HG02642 (cell line): ENCODE data around the gene FLRT2.

Source experiments
- ATAC-seq: cut with Tn5 transposase; IDR thresholded peaks from one replicate; pipeline ENCODE4 v1.9.1; 2021; ENCODE audit warnings: mild to moderate bottlenecking; ENCODE audit not compliant: unreplicated experiment, poor library complexity

FLRT2 gene

DNA sequence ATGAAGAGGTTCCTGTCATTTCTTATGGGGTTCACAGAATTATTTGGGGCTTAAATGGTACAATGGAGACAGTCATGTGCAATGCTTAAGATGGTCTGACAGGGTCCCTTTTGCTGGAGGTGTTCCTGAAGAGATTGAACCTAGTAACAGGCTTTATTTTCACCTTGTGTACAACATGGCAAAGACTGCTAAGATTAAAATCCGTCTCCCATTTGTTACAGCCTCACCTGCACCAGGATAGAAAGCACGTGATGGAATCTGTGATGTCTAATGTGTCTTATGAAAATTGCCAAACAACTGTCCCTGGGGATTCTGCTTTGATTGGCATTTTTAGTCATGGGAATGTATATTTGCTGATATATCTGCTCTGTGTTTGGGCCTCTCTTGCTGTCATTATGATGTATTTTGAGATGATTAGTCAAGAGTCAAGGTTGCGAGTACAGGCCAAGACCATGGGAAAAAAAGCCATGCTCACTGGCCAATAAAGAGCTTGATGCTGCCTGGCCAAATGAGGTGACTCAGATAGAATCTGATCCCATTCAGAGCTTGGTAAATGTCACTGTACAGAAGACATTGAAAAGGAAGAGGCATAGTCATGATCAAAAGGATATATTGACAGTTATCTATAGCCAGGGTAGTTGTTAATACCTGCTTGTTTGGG lies 96.1 kb downstream of the FLRT2 start:
- no peak for ATAC-seq

DNA sequence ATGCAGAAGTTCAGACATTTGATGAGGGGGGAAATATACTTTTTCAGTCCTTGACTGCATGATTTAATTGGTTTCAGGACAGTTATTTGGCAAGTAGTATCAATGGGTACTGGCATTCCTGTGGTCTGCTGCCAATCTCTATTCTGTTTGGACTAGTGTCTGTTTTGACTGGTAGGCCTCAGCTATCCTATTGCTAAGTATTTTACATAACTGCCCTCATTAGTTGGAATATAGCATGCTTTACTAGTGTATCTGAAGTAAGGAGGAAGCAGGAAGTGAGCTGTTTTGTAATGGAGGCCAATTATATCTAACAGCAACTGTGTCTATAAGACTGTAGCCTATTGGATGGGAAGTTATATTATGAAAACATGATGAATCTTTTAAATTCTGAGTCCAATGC lies 104.3 kb downstream of the FLRT2 start:
- no peak for ATAC-seq

DNA sequence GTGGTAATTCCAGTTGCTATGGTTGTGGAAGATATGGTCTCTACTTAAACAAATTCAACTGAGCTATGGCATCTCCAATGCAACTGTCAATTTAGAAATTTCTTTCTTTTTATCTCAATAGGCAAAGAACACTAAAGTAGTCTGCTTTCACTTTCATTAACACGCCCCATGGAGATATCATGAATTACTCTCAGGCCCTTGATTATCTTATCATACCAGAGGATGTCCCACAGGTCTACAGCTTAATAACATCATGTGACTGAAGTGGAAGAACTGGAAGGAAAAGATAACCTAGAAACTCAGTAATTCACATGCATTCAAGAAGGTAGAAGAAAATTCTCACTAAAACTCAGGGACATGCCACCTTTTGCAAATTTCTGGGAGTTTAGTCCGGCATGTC lies 114.3 kb downstream of the FLRT2 start:
- no peak for ATAC-seq

DNA sequence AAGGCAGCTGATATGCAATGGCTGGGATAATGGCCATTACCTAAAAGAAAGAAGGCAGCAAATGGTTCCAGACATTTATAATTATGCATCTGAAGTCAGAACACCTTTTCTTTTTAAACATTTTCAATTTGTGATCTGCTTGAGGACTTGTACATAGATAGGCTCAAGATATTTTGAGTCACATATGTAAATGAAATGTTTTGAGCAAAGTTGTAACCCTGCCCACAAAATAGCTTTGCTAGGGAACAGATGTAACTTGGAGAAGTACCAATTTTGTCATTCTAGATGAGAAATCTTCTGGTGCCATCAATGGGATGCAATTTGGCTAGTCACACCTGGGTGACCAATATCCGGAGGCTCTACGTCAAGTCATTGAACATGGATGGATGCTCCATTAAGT lies 123.1 kb downstream of the FLRT2 start:
- no peak for ATAC-seq

DNA sequence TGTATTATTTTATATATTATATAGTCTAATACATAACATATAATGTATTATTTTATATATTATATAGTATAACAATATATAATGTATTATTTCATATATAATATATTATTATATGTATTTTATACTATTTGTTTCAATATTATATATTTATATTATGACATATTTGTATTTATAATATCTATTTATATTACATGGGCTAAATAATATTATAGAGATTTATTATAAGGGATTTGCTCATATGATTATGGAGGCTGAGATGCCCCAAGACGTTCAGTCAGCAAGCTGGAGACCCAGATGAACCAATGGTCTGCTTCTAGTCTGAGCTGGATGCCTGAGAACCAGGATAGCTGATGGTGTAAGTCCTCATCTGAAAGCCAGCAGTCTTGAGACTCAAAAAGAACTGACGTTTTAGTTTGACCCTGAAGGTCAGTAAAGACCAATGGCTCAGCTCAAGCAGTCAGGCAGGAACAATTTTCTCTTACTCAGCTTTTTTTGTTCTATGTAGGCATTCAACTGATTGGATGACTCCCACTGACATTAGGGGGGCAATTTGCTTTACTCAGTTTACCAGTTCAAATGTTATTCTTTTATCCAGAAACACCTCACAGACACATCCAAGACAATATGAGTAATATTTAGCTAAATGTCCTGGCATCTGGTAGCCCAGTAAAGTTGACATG lies 130.4 kb downstream of the FLRT2 start:
- no peak for ATAC-seq

DNA sequence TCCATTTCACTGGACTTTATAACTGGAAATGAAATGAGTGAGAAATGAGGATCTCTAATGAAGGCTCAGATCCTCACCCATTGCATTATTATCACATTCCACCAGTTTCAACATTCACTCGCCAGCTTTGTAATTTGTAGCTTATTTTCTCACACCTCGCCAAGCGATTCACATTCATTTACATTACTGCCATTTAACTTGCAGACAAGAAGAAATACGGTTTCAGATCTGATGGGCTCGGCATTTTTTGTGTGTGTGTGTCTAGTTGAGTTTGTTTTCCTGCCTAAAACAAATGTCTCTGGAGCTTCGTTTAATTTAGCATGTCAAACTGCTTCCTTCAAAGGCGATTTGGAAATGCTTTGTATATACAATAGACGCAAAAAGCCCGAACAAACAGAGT lies 132.2 kb downstream of the FLRT2 start:
- ATAC-seq, result no peak

DNA sequence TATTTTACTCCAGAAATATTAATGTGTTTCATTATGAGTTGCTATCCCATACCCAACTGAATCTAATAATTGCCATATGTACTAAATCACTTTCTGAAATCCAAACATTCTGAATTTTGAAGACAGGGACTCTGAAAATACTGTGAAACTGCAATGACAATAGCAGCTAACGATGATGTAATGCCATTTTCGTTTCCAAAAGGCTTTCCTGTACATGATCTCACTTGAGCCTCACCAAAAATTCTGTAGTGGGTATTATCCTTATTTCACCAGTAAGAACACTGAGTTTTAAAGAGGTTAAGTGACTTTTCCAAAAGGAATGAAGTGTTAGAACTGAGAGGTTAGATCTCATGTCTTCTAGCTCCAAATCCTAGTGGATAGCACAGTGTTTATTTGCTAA lies 133.3 kb downstream of the FLRT2 start:
- no peak for ATAC-seq

DNA sequence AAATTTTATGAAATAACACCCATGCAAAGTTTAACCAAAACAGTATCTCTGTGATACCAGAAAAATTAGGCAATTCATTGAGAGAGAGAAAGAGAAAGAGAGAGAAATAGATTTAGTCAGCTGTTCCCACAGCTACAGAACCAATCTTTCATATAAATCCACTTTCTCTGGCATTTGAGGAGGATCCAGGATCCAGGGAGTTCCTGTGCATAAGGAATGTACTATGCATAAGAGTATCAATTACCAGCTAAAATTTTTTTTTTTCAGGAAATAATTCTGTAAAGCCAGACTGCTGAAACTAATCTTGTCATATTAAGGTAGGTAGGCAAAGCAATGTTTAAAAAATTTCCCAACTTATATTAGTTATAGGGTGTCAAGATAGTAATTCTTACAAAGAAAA lies 133.7 kb downstream of the FLRT2 start:
- no peak for ATAC-seq

DNA sequence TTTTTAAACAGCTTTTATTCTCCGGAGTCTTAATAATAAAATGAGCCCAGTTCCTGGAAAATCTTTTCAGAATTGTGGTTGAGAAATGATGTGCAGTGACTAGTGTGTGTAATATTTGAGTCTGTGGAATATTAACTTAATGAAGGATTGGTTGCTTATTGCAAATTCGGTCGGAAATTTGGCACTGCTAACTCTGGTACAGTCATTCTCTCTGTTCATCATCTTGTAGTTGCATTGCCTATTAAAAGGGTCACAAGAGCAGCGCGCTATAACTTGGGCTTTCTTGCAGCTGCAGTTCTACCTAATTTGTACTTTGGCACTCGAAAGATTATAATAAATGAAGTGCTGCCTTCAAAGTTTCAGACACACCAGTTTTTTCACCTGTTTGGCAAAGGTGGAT lies 146.0 kb downstream of the FLRT2 start:
- no peak for ATAC-seq

DNA sequence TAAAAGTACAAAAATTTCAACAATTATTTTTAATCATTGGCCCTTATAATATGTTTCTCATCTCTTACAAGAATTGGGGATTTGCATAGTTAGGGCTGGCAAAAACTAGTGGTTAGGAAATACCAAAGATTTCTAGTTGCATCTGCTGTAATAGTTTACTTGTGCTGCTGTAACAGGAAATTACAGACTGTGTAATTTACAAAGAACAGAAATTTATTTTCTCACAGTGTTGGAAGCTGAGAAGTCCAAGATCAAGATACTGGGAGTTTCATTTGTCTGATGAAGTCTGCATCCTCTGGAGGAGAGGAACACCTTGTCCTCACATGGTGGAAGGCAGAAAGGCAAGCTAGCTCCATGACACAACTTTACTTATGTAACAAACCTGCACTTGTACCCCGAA lies 157.0 kb downstream of the FLRT2 start:
- no peak for ATAC-seq

DNA sequence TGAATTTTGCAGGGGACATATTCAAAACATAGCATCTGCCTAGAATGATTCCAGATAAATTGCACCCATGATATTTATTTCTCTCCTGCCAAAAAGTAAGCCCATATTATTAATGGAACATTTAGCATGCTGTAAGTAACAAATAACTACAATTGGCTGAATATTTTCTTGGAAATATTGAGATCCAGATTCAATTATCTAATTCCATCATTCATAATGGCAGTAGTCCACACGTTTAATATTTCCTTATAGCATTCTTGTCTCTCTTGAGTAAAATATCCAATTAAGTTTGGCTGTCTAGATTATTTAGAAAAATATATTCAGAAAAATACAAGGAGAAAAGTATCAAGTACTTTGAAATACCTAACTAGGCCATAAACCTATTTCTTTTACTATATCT lies 157.5 kb downstream of the FLRT2 start:
- ATAC-seq, result no peak

DNA sequence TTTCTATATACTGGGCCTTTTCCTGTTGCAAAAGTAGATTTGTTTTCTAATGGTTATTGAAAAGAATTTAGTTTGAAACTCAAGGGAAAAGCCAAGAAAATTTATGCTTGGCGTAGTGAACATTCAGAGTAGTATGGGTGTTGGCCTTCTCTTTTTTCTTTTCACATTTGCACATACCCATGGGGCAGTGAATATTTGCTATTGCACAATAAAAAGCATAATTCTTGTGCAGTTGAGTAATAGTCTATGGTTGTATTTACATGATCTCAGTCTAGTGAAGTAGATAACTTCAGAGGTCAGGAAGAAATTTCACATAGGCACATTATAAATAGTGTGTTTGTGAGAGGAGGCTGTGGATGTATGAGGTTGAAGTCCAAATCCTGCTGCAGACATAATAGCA lies 158.1 kb downstream of the FLRT2 start:
- ATAC-seq, result no peak

DNA sequence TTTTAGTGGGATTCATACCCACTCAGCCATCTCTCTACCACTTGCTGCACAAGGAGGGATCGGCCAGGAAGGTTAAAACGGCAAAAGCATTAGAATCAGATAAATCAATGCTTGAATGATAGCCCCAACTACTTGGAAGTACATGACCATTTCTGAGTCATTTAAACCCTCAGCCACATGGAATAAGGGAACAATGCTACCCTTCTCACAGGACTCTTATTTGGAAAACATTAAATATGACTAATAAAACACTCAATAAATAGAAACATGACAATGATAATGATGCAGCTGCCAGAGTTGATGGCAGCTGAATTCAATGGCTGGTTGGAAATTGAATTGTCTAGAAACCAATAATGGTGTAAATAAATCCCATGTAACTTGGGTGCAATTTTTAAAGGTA lies 165.4 kb downstream of the FLRT2 start:
- ATAC-seq, result no peak

DNA sequence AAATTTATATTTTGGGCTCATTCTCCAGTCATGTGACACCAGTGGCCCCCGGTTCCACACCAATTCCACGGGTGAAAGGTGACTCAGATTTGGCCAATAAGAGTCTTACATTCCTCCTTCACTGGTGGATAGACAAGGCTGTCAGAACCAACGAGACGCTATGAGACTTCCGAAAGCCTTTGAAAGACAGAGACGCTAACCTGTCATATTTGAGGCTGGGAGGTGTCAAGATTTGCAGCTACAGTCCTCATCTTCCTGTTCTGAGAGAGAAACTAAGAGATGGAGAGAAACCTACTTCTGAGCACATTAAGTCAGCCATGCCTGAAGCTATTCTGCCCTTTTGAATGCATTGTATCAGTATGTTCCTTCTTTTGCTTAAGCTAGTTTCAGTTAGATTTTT lies 171.2 kb downstream of the FLRT2 start:
- ATAC-seq, result no peak

DNA sequence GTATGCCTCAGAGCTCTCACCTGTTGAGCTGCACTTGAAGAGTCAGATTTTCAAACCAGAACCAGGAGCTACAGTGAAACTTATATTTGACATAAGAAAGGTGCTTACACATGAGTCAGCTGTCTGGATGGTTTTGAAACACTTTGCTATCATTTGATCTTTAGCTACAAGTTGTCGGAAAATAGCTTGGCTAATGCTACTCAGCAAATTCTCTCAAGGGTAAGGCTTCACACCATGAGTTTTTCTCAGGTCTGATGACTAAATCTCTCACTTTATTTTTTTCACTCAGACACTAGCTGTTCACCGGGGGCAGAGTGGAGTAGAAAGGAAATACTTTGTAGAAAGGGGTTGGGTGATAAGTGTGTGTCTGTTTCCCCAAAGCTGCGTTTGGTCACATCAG lies 171.8 kb downstream of the FLRT2 start:
- no peak for ATAC-seq

DNA sequence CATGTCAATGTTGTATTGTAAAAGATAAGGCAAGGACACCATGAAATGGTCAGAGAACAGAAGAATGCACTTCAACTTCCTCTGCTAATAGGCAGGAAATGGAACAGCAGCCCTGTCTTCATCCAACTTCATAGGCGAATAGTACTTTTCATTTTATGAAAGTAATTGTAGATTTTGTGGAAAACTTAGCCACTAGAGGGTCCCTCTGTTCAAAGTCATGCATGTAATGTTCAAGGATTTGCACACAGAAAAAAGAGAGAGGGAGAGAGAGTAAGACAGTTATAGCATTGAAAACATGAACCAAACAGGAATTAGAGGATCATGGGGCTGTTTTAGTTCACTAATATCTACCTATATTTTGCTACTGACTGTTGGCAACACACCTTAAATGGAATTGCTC lies 172.2 kb downstream of the FLRT2 start:
- ATAC-seq, result no peak

DNA sequence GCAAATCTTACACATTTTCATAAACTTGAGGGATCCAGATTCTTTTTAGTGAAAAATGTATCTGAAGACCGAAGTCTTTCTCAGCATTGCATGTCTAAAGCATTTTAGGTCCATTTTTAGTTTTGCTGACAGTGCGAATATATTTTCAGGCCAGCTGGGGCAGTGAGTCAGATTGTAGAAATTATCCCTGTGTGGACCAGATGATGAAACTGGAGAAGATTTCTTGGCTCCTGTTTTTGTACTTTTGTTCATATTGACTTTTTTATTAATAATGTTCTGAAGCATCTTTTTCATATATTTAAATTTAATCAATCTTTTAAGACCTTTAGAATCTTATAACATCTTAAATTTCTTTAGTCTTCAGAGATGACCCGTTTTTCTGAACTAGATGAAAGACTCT lies 173.1 kb downstream of the FLRT2 start:
- ATAC-seq, result no peak
